Esophagus squamous epithelium (tissue), 5 donors: ENCODE results near the gene PAK6. TPM values are rescaled to one million over a fixed set of nuclear protein-coding genes. Genes with fewer than 3 reads are reported as not detected.
A peak's percentile ranks its signal among the peaks of the same experiment; 100 is the strongest.

Experiments
- DNase-seq: peaks from one replicate; lab custom pipeline; 2025; lab: John Stamatoyannopoulos, UW
- H3K27ac ChIP-seq, 4 donors: fragments of 200-600 bp; sonication (generic); one replicate each; pipeline ENCODE4 v1.5.1; 2016 to 2019; ENCODE audit warnings: mild to moderate bottlenecking in 1 of 4
- H3K27me3 ChIP-seq, 4 donors: fragments of 200-600 bp; sonication (generic); 1 replicate in 3 of 4; 2 replicates in 1 of 4; pipeline versions ENCODE4 v1.5.1 to v1.6.0; 2017 to 2021; ENCODE audit warnings: antibody characterized with exemption in 1 of 4
- H3K36me3 ChIP-seq, 3 donors: fragments of 200-600 bp; sonication (generic); one replicate each; pipeline ENCODE4 v1.5.1; 2016 to 2019
- H3K4me1 ChIP-seq, 3 donors: fragments of 200-600 bp; sonication (generic); one replicate each; pipeline ENCODE4 v1.5.1; 2017 to 2019
- H3K4me3 ChIP-seq, 4 donors: fragments of 200-600 bp; sonication (generic); 1 replicate in 3 of 4; 2 replicates in 1 of 4; pipeline ENCODE4 v1.5.1; 2016 to 2019; ENCODE audit warnings: mild to moderate bottlenecking in 2 of 4, moderate library complexity in 1 of 4
- H3K9me3 ChIP-seq, 3 donors: fragments of 200-600 bp; sonication (generic); one replicate each; pipeline ENCODE4 v1.5.1; 2016 to 2019
- POLR2A ChIP-seq, 4 donors: fragments of 450-650 bp; IDR thresholded peaks; one replicate each; pipeline ENCODE4 v1.6.1; 2017; ENCODE audit warnings: antibody characterized with exemption in 4 of 4, mild to moderate bottlenecking in 4 of 4, moderate library complexity in 3 of 4
- WGBS, 2 donors: methylation state at CpG; one replicate each; pipeline ENCODE4 v1.1.5; 2018; 5-methylcytosine and 5-hydroxymethylcytosine counted together
- intact Hi-C: fragments of 100-400 bp; cut with DNase I; formaldehyde crosslinking; loops from one replicate; pipeline ENCODE4 v1.15.0; 2022
- total RNA-seq, 4 donors: library from RNA; depleted of rRNA; stranded (reverse); fragments of >200 nt; gene quantifications; one replicate each; pipeline ENCODE4 v1.1.0, GENCODE V29; 2016
- TF ChIP-seq, protein P1 (sequence below), 6 experiments: fragments of 450-650 bp in 4 of 6; fragments of 200-600 bp in 2 of 6; sonication (generic) in 2 of 6; IDR thresholded peaks; one replicate each; pipeline ENCODE4 v1.5.1; 2016 to 2019; ENCODE audit warnings: antibody characterized with exemption in 6 of 6, mild to moderate bottlenecking in 4 of 6, moderate library complexity in 4 of 6
- donor health status: DM: yes; HTN: yes; CAD: no.

Gene PAK6
- total RNA-seq, 4 donors from 2014 or later = 31.5 to 53.5 (median 37.2) TPM

DNA sequence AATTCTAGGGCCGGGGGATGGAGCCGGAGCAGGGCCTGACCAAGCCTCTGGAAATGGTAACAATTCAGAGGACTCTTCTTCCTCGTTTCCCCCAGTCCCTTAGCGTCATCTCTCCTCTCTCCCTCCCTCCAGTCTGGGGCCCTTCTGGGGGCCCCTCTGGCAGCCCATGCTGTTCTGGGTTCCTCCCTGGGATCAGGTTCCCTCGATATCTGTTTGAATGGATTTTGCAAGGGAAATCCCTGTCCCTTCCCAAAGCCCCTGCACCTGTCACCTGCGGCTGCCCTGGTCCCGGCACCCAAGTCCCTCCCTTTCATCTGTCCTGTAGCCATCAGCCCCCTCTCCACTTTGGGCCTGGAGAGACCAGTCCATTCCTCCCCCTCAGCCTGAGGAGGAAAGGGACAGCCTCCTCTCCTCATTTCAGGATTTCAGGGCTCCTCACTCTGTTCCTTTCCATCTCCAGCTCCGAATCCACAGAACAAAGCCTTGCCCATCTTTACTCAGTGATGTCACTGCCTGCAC is 70.5 kb downstream of the PAK6 start:
- DNase-seq = no peak
- H3K9me3 ChIP-seq = no peaks in the 10 kb centered on the region
- WGBS, 2 donors = 76 to 84% methylated on average over 4 to 7 of the region's 8 CpGs
- intact Hi-C loops = no loop called here
- TF ChIP-seq, protein P1, sequence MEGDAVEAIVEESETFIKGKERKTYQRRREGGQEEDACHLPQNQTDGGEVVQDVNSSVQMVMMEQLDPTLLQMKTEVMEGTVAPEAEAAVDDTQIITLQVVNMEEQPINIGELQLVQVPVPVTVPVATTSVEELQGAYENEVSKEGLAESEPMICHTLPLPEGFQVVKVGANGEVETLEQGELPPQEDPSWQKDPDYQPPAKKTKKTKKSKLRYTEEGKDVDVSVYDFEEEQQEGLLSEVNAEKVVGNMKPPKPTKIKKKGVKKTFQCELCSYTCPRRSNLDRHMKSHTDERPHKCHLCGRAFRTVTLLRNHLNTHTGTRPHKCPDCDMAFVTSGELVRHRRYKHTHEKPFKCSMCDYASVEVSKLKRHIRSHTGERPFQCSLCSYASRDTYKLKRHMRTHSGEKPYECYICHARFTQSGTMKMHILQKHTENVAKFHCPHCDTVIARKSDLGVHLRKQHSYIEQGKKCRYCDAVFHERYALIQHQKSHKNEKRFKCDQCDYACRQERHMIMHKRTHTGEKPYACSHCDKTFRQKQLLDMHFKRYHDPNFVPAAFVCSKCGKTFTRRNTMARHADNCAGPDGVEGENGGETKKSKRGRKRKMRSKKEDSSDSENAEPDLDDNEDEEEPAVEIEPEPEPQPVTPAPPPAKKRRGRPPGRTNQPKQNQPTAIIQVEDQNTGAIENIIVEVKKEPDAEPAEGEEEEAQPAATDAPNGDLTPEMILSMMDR (IDR thresholded peaks at IDR 0.05) = no peak
- TF ChIP-seq POLR2A (IDR thresholded peaks at IDR 0.05) = no peak
- peaks cover 0 to 61% (median 0%) of the 10 kb centered on the region in 4 donors for H3K27me3 ChIP-seq
- H3K4me3 ChIP-seq = no peak overlapping the region
- H3K36me3 ChIP-seq = no peaks in the 10 kb centered on the region
- H3K4me1 ChIP-seq = peaks cover 6 to 16% (median 7%) of the 10 kb centered on the region in 3 donors
- no peak overlapping the region for H3K27ac ChIP-seq

DNA sequence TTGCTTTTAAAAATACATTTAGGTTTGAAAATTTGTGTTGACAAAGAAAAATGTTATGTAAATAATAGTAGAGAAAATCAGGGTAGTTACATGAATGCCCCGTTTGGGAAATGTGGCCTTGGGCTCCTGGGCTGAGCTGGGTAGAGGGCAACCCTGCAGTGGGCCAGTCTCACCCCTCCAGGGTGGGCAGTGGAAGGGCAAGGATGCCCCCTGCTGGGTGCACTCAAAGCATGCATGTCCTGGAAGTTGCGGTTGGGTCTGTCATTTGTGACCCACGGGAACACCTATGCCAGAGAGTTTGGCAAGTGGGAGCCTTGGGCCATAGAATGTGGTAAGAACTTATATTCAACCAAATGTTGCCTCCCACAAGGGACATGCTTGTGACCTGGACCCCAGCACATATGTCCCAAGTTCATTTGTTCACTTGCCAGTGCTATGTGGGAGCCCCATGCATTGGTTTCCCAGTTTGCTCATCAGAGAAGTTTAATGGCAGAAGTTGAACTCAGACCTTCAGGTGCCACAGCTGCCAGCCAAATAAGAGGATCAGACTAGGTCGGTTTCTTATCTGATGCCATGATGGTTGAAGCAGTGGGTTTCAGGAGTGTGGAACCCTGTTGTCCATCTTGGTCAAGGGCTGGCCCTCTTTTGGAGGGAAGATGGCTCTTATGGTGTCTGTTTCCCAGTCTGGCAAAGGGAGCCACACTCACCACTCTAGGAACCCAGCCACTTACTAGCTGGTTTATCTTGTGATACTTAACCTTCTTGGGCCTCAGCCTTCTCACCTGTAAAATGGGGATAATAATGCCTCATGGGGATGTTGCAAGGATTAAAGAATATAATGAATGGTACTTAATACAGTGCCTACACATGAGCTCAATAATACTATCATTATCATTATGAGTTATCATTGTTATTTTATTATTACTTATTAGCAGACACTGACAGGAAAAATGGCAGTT is 71.4 kb downstream of the PAK6 start:
- 10 to 20% methylated on average over 1 to 4 of the region's 4 CpGs for WGBS, 2 donors
- Histone ChIP-seq H3K4me3 (no peak overlapping the region), H3K27ac (no peak overlapping the region), H3K4me1 (peaks cover 6 to 16% (median 7%) of the 10 kb centered on the region in 3 donors), H3K9me3 (no peaks in the 10 kb centered on the region), H3K36me3 (no peaks in the 10 kb centered on the region), H3K27me3 (peaks cover 0 to 69% (median 0%) of the 10 kb centered on the region in 4 donors)
- intact Hi-C loops = no loop called here
- TF ChIP-seq, protein P1 (IDR thresholded peaks at IDR 0.05) = peak; percentile 38 to 70 (median 56)
- TF ChIP-seq POLR2A (IDR thresholded peaks at IDR 0.05) = no peak
- no peak for DNase-seq

DNA sequence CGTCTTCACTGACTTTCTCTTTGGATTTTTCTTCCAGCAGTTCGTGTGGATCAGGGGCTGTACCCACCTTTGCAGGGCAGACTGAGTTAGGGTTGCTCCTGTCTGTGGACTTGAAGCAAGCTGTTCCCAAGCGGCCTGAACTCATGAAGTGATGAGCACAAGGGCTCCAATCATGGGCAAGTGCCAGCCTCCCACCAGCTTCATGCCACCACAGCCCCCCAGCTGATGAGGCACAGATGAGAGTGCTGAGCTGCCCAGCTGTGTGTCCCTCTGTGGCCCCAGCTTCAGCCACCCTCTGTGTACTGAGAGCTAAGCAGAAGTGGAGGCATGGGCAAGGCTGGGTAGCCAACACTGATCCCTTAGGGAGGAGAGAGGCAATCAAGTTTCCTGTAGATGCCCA is 72.1 kb downstream of the PAK6 start:
- H3K4me1 ChIP-seq = peaks cover 6 to 16% (median 7%) of the 10 kb centered on the region in 3 donors
- no peak for DNase-seq
- H3K36me3 ChIP-seq = no peaks in the 10 kb centered on the region
- no peak overlapping the region for H3K27ac ChIP-seq
- WGBS, 2 donors = 50 to 65% methylated on average over 3 of the region's 3 CpGs
- intact Hi-C loops = no loop called here
- no peak overlapping the region for H3K4me3 ChIP-seq
- no peak for TF ChIP-seq POLR2A (IDR thresholded peaks at IDR 0.05)
- TF ChIP-seq, protein P1 (IDR thresholded peaks at IDR 0.05) = no peak
- no peaks in the 10 kb centered on the region for H3K9me3 ChIP-seq
- peaks cover 0 to 76% (median 0%) of the 10 kb centered on the region in 4 donors for H3K27me3 ChIP-seq

DNA sequence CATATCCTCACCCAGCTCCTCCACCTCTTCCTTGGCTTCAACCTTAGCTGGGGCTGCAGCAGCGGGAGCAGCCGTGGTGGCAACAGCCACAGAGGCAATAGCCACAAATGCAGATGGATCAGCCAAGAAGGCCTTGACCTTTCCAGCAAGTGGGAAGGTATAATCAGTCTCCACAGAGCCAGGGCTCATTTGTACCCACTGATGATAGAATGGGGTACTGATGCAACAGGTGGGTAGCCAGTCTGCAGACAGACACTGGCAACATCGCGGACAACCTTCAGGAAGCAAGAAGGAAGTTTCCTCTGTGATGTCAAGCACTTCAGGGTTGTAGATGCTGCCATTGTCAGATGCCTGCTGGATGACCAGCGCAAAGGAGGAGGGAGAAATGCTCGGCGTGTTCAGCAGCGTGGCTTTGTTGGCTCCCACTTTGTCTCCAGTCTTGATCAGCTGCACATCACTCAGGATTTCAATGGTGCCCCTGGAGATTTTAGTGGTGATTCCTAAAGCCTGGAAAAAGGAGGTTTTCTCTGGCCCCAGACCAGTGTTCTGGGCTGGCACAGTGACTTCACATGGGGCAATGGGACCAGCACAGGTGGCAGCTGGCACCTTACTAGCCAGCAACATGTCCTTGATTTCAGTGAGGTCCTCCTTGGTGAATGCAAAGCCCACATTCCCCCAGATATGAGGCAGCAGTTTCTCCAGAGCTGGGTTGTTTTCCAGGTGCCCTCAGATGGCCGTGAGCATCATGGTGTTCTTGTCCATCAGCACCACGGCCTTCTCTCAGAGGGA is 73.7 kb downstream of the PAK6 start:
- no peaks in the 10 kb centered on the region for H3K36me3 ChIP-seq
- no peak for DNase-seq
- peaks cover 6 to 16% (median 7%) of the 10 kb centered on the region in 3 donors for H3K4me1 ChIP-seq
- H3K4me3 ChIP-seq = no peak overlapping the region
- intact Hi-C loops = no loop called here
- 87 to 92% methylated on average over 8 of the region's 10 CpGs for WGBS, 2 donors
- H3K27me3 ChIP-seq = peaks cover 0 to 83% (median 0%) of the 10 kb centered on the region in 4 donors
- no peak for TF ChIP-seq POLR2A (IDR thresholded peaks at IDR 0.05)
- TF ChIP-seq, protein P1 (IDR thresholded peaks at IDR 0.05) = no peak
- H3K9me3 ChIP-seq = no peaks in the 10 kb centered on the region
- no peak overlapping the region for H3K27ac ChIP-seq
